GM18951 (cell line): ENCODE results near the gene TAOK3.

Experiments used
- POLR2A ChIP-seq: IDR thresholded peaks from 4 replicates; pipeline ENCODE4 v1.6.1; 2011; ENCODE audit warnings: mild to moderate bottlenecking; ENCODE audit not compliant: insufficient read length, insufficient read depth; ENCODE audit errors: extremely low read depth
- in situ Hi-C: fragments of 300-500 bp; cut with MboI; formaldehyde crosslinking; loops from one replicate; pipeline ENCODE4 v1.12.0; 2022; ENCODE audit warnings: low sequenced_read_pairs, mixed read lengths, inconsistent platforms; ENCODE audit not compliant: unreplicated experiment

Gene TAOK3

GRCh38 chr12:118185602-118186397, 186.9 kb downstream of the TAOK3 start:
- in situ Hi-C loops, result loop anchor here (10.0 kb wide), 2 partner anchors 61 to 189 kb away; partner anchors contain the start of genes SUDS3 and TAOK3

GRCh38 chr12:118183711-118184110, 189.0 kb downstream of the TAOK3 start:
- no peak for TF ChIP-seq POLR2A
- in situ Hi-C loops, result loop anchor here (10.0 kb wide), 2 partner anchors 59 to 191 kb away; partner anchors contain the start of genes SUDS3 and TAOK3

More at GRCh38 chr12:118185602-118186397, 186.9 kb downstream of the TAOK3 start:
- no peak for TF ChIP-seq POLR2A

- in situ Hi-C loops, result loop anchor here (10.0 kb wide), 2 partner anchors 58 to 192 kb away; partner anchors contain the start of genes SUDS3 and TAOK3
- TF ChIP-seq POLR2A, result no peak
Observed at GRCh38 chr12:118183155-118183554, 189.6 kb downstream of the TAOK3 start.

- in situ Hi-C loops, result no loop called here
- no peak for TF ChIP-seq POLR2A
Observed at GRCh38 chr12:118175823-118176447, 196.8 kb downstream of the TAOK3 start.

- no peak for TF ChIP-seq POLR2A
- in situ Hi-C loops, result no loop called here
Observed at GRCh38 chr12:118166946-118167345, 205.8 kb downstream of the TAOK3 start.

GRCh38 chr12:118164798-118165486, 207.8 kb downstream of the TAOK3 start:
- in situ Hi-C loops, result no loop called here
- TF ChIP-seq POLR2A, result no peak

- in situ Hi-C loops, result no loop called here
- TF ChIP-seq POLR2A, result no peak
Observed at GRCh38 chr12:118160536-118160935, 212.2 kb downstream of the TAOK3 start.

- in situ Hi-C loops, result loop anchor here (10.0 kb wide), 1 partner anchor 233 kb away; no protein-coding TSS in a partner anchor
- no peak for TF ChIP-seq POLR2A
Observed at GRCh38 chr12:118151755-118152154, 221.0 kb downstream of the TAOK3 start.

- no peak for TF ChIP-seq POLR2A
- in situ Hi-C loops, result loop anchor here (10.0 kb wide), 1 partner anchor 234 kb away; no protein-coding TSS in a partner anchor
Observed at GRCh38 chr12:118150625-118151024, 222.1 kb downstream of the TAOK3 start.

GRCh38 chr12:118148287-118148686, 224.4 kb downstream of the TAOK3 start:
- in situ Hi-C loops, result no loop called here
- no peak for TF ChIP-seq POLR2A

GRCh38 chr12:118145798-118146156, 226.9 kb downstream of the TAOK3 start:
- no peak for TF ChIP-seq POLR2A
- in situ Hi-C loops, result no loop called here

- no peak for TF ChIP-seq POLR2A
- in situ Hi-C loops, result no loop called here
Observed at GRCh38 chr12:118145113-118145797, 227.5 kb downstream of the TAOK3 start.

- TF ChIP-seq POLR2A, result no peak
- in situ Hi-C loops, result no loop called here
Observed at GRCh38 chr12:118144499-118144898, 228.2 kb downstream of the TAOK3 start.
